Activated CD4-positive, alpha-beta T cell treated with anti-CD3 and anti-CD28 coated beads, Interleukin-2, Interleukin-4, amounts not matched to agents 100 ng/mL and 50 ng/mL, durations not matched to agents 16 hours and 8 hours (primary cell): ENCODE measurements around the gene CCDC188.

Experiments used
- DNase-seq: peaks from one replicate; pipeline ENCODE4 v3.0.0-alpha.2; 2020; ENCODE audit warnings: low spot score

Gene CCDC188

DNA sequence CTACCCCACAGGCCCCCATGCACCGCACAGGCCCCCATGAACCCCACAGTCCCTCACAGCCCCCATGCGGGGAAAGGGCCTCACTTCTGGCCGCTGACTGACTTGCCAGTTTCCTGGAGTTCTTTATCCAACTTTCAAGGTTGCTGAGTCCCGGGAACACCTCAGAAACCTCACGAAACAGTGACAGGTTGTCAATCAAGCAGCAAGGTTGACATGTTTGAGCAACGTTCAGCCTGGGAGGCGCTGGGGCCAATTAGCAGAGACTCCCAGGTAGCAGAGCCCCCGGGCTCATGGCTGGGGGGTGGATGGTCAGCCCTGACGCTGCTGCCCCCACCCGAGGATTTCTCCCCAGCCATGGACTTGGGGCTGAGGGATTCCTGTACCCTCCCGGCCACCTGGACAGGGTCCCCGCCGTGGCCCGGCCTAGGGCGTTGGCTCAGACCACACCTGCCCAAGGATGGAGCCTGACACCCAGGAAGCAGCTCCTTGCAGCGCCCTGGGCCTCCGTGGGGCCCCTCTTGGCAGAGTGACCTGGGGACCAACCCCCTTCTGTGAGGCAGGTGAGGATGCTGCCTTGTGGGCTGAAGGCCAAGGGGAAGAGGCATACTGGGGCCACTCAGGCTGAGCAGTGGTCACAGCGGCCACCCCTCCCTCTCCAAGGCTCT, 33.8 kb upstream of the CCDC188 start:
- DNase-seq = no peak

DNA sequence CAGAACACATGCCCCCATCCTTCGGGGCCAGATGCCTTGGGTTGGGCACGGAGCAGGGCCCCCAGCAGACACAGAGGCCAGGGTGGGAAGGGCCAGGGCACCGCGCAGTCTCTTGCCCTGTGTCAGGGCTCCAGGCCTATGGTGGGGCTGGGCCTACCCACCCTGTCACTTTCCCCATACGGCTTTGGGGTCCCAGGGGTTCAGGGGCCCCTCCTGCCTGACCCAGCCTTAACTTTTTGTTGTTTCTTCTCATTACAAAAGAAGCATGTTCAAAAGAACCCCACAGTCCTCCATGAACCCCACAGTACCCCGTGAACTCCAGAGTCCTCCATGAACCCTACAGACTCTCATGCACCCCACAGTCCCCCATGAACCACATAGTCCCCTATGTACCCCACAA, 33.0 kb upstream of the CCDC188 start:
- DNase-seq = no peak

DNA sequence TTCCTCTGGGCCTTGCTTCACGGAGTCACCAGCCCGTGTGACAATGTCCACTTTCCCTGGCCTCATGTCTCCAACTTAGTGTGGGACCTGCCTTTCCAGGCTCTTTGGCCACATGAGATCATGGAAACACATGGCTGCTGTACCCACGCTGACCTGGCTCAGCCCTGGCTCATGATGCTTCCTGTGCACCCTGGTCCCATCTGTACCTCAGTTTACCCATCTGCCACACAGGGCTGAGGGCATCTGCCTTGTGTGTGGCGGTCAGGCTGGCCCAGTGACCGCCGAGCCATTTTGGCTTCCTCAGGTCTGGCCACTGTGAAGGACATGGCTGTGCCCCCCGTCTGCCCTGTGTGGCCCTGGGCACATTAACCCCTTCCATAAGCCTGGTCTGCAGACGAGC, 32.2 kb upstream of the CCDC188 start:
- DNase-seq = no peak

DNA sequence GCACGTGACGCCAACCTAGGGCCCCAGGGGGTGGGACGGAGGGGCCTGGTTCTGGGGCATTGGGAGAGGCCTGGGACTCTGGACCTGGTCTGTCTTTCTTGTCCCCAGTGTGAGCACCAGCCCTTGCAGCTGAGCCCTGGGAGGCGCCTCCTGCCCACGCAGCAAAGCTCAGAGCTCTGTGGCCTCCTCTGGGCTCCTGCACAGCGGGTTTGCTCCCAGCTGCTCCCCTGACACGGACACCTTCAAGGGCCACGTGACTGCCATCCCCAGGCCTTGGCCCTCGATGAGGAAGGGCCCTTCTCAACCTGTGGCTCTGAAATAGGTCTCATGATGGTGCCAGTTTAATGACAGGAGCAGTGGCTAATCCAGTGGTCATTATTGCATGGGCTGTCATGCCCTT, 31.5 kb upstream of the CCDC188 start:
- no peak for DNase-seq

DNA sequence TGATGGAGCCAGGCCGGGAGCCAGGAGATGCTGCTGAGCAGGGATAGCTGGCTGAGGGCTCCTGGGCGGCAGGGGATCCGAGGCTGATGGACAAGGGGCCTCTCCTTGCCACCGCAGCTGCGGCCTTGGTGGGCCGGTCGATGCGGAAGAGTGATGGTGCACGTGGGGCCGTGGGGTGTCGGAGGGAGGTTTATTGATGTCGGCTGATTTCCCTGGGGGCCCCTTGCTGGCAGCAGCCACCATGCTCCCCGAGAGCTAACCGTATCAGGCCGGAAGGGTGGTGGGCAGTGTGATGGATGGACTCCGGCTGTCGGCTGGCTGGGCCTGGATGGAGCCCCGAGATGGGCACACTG, 31.0 kb upstream of the CCDC188 start:
- no peak for DNase-seq

DNA sequence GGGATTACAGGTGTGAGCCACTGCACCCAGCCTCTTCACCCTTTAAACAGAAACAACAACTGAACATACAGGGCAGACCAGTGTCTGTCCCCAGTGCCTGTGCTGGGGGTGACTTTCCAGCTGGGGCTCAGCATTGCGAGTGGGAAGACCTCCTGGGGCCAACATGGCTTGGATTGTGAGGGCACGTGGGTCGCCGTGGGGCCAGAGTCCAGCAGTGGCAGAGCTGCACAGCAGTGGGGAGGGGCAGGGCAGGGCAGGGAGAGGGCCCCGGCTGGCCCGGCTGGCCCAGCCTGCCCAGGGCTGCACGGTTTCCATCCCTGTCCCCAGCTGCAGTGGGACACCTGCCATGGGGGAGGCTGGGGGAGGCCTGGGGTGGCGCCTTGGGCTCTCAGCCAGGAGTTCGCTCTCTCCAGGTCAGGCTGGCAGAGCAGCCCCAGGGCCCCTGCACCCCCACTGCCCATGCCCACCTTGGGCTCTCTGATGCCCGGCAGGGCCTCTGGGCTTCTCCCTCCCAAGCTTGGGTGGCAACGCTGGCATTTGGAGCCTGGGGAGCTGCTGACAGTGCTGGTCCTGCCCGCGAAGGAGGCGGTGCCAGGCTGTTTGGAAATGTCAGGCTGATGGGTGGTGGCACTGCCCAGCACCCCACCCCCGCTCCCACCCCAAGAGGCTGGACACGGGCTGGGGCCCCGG, 30.5 kb upstream of the CCDC188 start:
- DNase-seq = no peak

DNA sequence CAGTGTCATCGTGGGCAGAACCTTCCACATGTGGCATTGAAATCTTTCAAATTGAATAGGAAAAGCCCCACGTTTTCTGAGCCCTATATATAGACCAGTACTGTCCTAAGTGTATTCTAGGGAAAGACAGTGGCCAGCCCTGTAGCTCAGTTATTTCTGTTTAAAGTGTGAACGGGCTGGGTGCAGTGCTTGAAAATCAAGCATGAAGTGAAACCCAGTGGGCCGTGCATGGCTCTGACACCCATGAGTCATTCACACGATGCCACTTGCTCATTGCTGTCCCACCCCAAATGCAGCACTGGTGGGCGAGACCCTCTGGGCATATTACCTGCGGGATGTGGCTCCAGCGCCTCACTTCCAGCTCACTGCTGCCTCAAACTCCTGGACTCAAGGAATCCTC, 29.8 kb upstream of the CCDC188 start:
- no peak for DNase-seq

DNA sequence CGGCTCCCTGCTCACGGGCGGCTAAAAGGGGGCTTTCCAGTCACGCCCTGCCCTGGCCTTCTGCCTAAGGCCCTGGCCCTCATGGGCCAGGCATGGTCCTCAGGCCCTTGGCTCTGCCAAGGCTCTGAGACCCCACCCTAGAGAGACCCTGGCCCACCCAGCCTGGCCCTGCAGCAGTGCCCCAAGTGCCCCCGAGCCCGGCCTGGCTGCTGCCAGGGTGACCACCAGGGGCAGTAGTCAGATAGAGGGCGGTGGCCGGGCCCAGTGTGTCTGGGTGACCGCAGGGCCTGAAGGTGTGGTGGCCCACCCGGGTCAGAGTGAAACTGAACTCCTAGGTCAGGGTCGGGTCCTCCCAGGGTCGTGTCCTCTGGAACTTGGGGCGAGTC, 29.4 kb upstream of the CCDC188 start:
- no peak for DNase-seq

DNA sequence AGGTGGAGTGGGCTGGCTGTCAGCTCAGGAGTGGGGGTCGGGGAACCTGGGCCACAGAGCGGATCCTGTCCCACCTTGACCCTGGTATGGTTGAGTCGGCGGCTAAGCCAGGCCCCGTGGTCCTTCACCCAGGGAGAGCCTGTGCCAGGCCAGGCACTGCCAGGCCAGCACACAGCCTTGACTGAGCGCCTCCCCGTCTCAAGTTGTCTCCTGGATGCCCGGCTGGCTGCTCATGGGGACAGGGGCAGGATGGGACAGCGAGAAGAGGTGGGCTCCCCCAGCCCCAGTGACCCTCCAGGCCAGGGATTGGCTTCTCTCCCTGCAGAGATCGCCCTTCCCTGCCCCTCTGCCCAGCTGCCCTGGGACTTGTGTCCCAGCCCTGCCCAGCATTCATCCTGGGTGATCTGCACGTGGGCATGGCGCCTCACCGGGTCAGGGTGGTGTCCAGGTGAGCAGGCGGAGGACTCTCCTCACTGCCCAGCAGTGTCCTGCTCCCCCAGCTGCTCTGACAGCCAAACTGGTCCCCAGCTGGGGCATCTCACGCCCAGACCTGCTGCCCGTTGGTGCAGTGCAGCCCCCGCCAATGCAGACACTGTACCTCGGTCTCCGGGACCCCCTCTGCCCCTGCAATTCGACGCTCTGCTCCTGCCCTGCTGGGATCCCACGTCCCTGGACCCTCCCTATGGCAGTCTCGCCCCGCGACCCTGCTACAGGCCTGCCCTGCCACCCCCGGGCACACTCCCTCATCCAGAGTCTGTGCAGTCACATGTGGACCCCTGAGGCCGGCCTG, 28.8 kb upstream of the CCDC188 start:
- no peak for DNase-seq

DNA sequence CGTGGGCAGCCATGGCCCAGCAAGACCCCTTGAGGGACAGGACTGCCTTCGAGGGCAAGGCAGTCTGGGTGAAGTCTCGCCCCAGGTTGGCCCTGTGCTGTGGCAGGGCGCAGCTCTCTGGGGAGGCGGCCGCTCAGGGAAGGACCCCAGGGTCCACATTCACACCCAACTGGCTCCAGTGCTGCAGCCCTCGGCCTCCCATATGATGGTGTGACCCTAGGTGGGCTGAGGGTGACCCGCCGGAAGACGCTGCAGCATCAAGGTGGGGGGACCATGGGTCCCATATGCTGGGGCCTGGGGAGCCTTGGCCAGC, 28.0 kb upstream of the CCDC188 start:
- no peak for DNase-seq

DNA sequence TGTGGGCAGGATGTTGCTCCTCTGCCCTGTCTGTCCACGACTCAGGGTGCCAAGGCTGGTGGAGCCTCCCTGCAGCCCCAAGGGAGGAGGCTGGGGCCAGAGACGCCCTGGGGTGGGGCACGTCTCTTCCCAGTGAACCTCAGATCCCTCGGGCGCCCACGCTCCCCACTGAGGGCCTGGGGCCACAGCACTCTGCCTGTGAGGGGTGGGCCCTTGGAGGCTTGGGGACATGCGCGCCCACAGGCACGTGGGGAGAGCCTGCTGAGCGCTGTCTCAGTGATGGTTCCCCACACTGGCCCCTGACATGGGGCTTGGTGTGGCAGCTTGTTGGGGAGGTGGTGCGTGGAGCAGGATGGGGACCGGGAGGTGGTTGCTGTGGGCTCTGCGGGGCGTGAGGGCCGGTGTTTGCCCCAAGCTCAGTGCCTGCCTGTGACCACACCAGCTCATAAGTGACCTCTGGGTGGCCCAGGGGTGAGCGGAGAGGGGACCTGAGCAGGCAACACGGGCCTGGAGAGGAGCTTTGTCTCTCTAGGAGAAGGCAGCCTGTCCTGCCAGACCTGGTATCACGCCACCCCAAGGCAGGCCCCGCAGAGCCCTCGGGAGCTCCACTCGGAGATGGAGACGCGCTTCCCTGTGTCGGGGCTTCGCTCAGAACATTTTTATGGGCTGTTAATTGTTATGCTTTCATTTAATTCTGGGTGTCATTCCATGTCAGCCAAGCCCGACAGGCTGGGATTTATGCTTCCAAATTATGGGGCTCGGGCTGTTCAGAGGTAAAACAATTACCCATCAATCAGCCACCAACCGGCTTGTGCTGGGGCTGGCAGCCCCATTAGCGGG, 27.4 kb upstream of the CCDC188 start:
- no peak for DNase-seq

DNA sequence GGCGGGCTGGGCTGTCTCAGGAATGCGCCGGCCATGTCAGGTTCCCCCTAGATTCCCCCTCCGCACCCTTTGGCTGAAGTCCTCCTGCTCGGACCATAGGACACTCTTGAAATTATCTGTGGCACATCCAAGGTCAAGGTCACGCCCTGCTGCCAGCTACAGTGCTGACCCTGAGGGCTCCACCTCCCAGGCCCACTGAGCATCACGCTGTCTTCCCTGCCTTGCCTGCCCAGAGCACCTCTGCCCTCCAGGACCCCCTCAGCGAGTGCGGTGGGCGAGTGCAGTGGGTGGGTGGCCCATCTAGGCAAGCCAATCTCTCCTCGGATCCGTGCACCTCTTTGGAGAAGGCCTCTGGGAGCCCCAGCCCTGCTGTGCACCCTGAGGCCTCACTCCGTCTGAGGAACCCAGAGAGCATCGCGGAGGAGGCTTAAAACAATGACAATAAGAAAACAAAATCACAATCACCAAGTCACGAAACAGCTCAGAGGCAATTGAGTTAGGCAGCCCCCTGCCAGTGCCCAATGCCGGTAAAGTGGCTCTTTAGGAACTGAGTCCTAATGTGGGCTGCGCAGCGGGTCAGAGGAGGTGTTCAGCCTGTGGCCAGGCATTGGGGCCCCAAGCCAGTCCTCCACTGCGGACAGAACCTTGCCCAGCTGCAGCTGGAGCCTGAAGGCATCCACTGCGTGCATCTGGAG, 26.5 kb upstream of the CCDC188 start:
- DNase-seq = no peak

DNA sequence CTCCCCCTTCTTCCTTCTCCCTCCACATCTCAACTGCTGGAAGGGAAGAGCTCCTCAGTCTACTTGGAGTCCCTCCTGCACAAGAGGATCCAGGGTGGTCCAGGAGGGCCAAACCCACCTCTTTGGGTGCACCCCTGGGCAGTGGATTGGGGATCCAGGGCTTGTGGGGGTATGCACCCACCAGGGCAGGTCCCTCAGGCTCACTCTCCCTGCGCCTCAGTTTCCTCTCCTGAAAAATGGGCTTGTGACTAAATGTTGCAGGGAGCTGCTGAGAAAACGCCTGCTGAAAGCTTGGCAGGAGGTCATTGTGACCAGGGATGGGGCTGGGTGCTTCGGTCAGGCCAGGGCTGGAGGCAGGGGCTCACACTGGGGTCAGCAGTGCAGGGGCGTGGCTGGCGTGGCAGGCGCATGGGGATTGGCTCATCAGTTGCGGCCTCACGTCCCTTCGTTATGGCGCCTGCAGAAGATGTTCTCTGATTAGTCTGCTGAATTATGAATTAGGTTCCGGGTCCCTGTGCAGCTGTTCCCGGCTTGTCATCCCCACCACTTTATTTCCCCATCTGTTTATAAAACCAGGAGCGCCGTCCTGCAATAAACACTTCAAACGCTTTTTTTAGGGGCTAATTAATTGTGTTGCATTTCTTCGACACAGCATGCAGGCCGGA, 25.7 kb upstream of the CCDC188 start:
- DNase-seq = no peak

DNA sequence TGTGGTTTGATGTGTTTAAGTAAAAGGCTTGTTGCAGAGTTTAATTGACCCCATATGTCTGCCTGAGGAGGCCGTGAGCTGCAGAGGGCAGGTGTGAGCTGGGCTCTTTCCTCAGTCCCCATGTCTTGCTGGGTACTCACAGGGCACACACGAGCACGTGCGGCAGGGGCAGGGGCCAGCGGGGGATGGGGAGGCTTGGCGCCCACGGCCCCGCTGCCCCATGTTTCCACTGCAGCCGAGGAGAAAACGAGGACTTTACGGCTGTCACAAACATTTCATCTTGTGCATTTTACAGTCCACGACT, 24.7 kb upstream of the CCDC188 start:
- DNase-seq = no peak

DNA sequence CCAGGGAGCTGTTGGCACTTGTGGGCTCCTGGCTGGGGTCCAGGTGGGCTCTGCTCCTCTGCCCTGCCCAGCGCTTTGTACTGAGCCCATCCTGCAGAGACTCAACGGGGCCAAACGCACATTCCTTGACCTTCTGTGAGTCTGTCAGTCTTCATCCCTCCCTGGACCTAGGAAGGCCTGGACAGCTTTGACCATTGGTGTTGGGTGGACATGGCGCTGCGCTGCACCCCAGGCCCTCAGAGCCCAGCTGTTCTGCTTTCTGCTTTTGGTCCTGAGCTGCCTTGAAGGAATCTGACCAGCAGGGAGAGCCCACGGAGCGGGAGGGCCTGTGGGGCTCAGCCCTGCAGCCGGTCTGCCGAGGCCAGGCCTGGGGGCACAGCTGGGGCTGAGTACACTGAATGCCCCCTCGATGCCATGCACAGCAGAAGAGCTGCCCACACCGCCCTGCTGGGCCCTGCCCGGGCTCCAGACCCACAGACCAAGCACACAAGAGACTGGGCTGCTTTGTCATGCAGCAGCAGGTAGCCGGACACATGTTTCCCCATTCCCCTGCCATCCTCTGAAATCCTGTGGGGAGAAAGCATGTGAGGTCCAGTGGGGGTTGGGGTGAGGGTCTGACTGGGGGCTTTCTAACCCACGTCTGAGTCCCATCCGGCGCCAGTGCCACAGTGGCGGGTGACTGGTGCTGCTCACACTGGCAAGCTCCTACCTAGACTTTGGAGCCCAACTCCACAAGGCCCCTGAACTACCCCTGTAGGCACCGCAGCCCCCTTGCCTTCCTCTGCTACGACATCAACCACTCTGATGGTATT, 24.1 kb upstream of the CCDC188 start:
- no peak for DNase-seq

DNA sequence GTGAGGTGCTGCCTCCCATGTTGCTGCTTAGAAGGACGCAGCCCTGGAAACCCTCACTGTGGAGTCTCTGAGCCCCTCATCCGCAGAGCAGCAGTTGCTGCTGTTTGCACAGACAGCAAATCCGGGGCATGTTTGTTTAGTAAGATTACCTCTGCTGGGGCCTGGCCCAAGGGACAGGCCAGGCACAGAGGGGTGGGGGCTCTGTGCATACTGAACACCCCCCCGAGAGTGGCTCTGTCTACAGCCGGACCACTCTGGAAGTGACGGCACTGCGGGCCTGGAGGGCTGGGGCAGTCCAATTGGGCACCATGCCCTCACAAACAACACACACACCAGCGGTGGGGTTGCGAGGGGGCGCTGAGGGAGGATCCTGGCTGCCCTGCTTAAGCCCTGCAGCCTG, 22.9 kb upstream of the CCDC188 start:
- no peak for DNase-seq

DNA sequence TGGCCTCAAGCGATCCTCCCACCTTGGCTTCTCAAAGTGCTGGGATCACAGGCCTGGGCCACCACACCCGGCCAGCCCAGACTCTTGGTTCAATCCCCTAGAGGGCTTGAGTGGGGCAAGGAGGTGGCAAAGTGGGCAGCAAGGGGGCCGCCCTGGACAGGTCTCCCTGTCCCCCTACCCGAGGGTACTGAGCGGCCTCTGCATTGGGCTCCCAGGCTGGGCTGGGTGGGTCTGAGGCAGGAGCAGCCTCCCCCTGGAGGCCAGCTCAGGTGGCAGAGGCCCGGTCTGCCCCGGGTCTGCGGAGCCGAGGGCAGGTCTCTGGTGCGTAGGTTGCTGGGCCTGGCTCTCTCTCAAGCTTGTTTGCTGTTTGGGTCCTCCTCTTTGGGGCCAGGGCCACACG, 22.4 kb upstream of the CCDC188 start:
- DNase-seq = no peak

DNA sequence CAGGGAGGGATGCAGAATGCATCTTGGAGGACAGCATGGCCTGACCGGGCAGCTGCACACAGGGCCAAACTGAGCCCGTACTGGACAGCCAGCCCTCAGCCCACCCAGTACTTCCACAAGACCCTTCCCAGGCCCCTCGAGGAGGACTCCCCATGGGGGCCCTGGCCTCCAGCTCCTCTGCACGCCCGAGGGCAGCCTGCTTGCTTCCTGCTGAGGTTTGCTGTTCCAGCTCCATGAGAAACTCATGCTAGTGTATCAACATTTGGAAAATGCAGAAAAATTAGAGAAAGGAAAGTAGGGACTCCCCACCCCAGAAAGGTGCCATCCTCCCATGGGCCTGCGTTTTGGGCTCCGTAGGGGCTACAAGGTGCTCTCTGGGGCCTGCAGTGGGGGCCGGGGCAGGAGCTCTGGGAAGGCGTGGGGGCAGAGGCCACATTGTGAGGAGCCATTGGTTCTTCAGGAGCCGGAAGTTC, 21.3 kb upstream of the CCDC188 start:
- no peak for DNase-seq

DNA sequence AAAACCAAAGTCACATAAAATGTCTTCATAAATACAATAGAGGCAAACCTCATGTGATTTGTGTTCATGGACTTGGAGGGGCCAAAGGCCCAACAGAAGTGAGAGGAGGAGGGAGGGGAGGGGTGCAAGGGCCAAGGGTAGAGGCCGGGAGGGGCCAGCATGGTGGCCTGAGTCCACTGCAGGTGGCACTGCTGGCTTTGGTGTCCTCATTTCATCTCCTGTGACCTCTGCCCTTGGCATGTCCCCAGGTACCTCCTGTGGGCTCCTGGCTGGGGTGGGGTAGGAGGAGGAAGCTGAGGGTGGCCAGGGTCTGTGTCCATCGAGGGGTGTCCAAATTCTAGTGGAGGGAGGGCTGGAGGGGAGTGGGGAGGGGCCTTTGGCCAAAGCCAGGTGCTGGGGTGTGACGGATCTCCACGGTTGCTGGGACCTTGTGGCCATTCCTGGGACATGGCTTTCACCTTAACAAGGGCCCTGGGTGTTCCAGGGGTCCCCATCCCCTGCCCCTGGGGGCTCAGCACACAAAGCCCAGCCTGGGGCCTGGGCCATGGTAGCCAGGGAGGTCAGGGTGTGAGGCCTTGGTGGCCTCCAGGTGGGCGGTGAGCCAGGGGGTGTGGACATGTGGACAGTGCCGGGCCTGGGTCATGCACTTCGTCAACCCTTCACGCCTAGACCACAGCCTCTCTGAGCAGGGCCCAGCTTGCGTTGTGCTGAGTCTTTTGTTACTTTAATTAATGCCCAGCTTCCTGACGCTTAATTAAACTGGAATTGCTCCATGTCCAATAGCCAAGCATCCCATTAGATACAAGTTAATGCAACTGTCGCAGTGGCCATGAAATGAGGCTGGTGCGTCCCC, 20.7 kb upstream of the CCDC188 start:
- DNase-seq = no peak

DNA sequence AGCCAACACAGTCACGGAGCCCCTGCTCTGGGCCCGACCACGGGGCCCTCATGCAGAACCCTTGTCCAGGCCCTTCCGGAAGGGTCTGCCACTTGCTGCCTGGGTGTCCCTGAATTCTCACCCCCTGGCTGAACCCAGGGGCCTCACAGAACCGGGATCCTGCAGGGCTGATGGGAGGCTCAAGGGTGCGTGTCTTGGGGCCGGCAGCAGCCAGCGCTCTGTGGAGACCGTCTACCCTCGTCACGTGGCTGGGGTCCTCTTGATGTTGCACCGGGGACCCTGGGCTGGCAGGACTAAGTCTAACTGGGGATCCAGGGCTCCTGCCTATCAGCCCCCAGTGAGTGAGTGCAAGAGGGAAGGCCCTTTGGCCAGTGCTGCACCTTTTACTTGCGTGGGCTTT, 19.3 kb upstream of the CCDC188 start:
- no peak for DNase-seq
